HG03439 (cell line): ENCODE measurements around the gene CLUH.

Source experiments
- ATAC-seq: cut with Tn5 transposase; IDR thresholded peaks from one replicate; pipeline ENCODE4 v1.9.1; 2021; ENCODE audit warnings: mild to moderate bottlenecking, moderate library complexity; ENCODE audit not compliant: unreplicated experiment

CLUH gene, protein sequence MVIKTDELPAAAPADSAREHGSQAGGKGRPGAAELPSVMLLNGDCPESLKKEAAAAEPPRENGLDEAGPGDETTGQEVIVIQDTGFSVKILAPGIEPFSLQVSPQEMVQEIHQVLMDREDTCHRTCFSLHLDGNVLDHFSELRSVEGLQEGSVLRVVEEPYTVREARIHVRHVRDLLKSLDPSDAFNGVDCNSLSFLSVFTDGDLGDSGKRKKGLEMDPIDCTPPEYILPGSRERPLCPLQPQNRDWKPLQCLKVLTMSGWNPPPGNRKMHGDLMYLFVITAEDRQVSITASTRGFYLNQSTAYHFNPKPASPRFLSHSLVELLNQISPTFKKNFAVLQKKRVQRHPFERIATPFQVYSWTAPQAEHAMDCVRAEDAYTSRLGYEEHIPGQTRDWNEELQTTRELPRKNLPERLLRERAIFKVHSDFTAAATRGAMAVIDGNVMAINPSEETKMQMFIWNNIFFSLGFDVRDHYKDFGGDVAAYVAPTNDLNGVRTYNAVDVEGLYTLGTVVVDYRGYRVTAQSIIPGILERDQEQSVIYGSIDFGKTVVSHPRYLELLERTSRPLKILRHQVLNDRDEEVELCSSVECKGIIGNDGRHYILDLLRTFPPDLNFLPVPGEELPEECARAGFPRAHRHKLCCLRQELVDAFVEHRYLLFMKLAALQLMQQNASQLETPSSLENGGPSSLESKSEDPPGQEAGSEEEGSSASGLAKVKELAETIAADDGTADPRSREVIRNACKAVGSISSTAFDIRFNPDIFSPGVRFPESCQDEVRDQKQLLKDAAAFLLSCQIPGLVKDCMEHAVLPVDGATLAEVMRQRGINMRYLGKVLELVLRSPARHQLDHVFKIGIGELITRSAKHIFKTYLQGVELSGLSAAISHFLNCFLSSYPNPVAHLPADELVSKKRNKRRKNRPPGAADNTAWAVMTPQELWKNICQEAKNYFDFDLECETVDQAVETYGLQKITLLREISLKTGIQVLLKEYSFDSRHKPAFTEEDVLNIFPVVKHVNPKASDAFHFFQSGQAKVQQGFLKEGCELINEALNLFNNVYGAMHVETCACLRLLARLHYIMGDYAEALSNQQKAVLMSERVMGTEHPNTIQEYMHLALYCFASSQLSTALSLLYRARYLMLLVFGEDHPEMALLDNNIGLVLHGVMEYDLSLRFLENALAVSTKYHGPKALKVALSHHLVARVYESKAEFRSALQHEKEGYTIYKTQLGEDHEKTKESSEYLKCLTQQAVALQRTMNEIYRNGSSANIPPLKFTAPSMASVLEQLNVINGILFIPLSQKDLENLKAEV (N-terminal part only)

DNA sequence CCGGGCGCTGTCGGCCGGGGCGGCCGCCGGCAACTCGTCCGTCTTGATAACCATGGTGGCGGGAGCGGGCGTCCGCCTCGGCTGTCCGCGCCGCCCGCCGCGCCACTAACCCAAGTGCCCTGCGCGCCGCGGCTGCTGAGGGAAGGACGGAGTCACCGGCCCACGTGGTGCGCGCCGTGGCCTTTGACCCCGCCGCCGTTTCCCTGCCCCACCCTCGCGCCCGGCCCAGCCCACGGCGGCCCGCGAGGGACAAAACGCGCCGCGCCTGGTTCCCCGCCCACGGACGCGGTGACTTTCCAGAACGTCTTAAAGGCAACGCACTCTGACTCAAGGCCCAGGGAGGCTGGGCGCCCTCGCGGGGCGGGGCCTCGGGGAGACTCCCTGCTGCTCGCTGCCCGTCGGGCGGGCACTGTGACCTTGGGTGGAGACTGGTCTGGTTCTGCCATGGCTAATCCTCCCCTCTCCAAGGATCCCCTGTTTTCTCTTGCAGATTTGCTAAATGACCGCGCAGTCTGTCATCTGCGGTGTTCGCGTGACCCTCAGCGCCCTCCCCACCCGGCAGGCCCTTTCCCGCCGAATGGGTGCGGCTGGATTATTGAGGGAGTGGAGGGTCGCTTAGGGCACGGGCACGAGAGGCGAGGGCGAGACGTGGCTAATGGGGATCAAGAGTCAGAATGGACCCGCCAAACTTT, at the start of gene CLUH:
Gene CLUH (minus strand): TSS at position 157 of the 692 bp plus-strand sequence. CDS start 103 bp downstream, at position 54.
- ATAC-seq: peak; percentile 75

DNA sequence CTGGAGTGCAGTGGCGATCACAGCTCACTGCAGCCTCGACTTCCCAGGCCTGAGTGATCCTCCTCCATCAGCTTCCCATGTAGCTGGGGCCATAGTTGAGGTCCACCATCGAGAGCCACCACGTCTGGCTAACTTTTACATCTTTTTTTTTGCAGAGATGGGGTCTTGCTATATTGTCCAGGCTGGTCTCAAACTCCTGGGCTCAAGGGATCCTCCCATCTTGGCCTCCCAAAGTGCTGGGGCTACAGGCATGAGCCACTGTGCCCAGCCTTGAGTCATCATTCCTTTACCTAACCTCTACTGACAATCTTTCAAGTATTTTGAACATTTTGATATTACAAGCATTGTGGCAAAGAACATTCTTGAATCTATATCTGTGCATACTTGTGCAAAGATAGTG, 47.3 kb upstream of the CLUH start:
- ATAC-seq: no peak

DNA sequence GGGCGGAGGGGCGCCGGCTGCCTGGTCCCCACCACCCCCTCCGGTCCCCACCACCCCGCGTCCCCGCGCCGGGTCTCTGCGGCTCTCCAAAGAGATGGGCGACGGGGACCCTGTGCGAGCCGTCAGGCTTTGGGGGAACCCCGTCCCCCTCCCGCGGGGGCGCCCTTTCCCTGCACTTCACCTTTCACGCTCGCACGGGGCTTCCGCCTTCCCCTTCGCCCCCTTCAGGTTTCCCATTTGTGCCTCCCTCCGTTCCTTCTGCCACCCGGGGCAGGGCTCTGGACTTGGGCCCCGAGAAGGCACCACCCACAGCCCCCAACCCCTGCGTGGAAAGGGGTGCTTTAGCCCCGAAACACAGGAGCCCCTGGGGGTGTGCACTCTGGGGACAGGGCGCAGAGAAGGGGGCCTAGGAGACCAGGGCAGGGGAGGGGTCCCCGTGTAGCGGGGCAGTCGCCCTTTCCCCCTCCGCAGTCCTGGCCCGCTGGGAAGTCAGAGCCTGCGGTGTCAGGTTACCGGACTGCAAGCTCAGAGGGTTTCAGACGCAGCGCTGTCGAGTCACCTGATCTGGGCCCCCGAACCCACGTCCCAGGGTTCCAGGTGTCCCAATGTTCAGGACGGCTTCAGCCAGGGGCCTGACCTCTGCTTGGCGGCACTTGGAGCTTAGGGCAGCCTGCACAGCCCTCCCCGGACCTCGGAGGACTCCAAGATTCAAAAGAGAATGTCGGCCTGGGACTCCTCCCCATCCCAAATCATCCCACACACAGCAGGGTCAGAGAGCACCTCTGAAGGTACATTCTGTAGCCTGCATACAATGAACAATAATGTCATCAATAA, 44.5 kb upstream of the CLUH start:
- no peak for ATAC-seq

DNA sequence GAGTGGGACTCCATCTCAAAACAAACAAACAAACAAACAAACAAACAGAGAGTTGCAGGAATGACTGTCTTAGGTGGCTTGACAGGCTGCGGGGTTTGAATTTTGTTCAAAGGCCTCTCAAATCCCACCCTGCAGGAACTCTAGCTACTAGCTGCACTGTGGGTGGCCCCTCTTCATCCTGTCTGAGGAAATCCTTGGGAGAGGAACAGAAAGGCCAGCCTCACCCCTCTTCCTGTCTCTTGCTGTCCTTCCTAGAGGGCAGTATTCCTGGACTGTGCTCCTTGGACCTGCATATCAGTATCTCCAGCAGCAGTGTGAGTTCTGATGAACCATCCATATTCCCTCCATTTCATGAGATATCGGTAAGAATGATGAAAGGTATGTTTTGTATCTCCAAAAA, 39.9 kb upstream of the CLUH start:
- no peak for ATAC-seq

DNA sequence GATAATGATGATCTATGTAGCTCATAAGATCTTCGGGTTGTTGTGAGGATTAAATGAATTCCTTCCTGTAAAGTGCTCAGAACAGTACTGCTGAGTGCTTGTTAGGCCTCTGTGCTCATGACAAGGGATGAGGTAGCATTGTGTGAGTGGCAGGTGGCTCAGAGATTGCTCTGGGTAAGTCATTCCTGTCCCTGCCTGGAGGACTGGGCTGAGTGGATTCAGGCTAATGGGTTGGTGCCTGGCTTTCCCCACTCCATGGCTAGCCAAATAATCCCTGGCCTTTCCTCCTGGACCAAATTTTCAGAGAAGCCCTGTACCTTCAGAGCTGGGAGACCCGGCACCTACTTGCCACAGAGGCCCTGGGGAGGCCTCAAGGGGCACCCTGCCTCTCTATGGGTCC, 39.2 kb upstream of the CLUH start:
- no peak for ATAC-seq

DNA sequence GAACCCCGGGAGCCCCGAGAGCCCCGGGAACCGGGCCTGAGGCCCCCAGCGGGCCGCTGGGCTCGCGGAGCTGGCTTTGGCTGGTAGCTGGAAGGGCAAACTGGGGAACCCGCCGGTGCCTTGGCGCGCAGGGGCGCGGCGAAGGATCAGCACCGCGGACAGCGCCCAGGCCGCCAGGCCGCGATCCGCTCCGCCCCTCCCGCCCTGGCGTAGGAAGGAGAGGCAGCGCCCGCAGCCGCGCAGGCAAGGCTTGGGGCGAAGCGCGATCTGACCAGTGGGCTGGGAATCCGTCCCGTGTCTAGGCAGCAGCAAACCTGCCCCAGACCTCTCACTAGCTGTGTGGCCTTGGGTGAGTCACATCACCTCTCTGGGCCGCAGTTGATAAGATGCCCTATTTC, 38.2 kb upstream of the CLUH start:
- ATAC-seq: no peak

DNA sequence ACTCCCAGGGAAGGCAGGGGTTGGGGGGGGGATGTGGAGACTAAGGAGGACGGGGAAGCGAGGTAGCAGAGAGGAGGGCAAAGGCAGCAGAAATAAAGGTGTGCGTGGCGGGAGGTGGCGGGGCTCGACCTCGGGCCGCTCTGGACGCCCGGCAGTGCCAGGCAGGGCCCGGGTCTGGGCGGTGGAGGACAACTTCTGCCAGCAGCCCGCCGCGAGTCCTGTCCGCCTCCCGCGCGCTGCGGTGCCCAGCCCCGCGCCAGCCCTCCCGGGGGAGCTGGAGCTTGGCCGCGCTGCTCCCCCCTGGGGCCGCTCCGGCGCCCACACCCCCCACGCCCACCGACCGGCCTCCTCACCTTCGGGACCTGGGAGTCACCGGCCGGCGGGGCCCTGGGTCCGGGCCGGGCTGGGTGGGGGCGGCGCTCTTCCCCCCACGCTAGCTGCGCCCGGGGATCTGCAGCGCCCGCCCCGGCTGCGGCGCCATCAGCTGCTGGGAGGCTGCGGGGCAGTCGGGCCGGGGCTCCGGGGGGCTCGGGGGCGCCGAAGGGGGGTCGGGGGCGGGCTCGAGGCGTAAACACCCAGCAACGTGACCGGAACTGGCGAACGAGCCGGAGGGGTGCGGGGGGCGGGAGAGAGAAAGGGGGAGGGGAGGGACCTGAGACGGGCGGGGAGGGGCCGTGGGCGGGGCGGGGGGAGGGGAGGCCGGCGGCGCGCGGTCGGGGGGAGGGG, 37.7 kb upstream of the CLUH start, which contains the start of gene CCDC92B:
Gene CCDC92B (minus strand): TSS at position 595 of the 726 bp plus-strand sequence. CDS start 14,507 bp downstream, outside the sequence.
- ATAC-seq: no peak

DNA sequence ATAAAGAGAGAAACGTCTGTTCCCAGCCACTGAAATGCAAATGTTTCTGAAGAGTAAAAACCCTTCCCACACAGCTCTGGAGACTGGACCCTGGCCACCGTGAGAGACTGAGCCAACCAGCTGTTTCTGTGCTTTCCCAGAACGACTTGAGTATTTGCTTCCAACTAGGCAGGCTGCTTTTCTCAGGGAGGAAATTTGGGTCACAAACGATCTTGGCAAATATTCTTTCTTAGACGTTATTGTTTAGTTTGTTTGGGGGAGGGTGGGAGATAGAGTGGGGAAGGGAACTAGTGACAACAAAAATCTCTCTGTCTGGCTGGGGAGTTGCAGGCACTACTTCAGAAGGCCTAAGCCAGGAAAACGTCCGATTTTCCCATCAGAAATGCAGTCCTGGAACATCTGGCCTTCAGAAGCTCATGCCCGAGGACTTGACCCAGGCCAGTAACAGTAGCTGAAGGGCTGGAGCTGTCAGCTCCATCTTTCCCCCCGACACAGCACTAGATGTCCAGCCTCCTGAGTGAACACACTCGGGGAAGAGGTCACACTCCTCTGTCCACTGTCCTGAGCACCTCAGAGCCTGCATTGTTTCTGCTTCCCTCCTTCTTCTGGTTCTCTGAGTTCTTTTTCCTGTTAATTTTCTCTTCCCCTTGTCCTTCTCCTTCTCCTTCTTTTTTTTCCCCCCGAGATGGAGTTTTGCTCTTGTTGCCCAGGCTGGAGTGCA, 33.9 kb upstream of the CLUH start:
- ATAC-seq: no peak

DNA sequence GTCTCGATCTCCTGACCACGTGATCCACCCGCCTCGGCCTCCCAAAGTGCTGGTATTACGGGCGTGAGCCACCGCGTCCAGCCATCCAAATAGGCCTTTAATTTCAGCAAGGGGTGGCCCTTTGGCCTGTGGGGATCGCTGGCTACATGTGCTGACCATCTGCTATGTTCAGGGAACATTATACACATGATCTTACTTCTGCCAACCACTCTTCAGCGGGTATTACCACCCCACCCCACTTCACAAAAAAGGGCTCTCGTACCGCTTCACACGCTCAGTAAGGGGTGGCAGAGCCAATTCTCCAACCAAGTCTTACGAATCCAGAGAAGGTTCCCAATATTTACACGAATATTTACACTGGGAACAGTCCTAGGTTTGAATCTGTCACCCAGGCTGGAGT, 26.1 kb upstream of the CLUH start:
- ATAC-seq: no peak

DNA sequence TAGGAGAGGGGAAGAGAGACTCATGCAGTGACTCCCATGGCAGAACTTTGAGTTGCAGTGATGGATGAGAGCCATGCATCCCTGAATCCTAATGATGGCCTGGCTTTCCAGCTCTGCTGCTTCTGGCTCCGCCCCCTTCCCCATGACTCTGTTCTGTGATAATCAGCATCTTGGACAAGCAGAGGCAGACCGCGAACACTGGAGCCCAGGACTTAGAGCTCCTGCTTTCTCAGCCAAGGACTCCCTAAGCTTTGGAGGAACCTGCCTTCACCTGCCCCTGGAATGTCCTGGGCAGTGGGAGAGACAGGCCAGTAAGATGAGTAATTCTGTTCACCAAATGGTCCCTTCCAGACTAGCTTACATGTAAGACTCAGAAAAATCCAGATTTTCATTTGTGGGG, 25.4 kb upstream of the CLUH start:
- ATAC-seq: no peak

DNA sequence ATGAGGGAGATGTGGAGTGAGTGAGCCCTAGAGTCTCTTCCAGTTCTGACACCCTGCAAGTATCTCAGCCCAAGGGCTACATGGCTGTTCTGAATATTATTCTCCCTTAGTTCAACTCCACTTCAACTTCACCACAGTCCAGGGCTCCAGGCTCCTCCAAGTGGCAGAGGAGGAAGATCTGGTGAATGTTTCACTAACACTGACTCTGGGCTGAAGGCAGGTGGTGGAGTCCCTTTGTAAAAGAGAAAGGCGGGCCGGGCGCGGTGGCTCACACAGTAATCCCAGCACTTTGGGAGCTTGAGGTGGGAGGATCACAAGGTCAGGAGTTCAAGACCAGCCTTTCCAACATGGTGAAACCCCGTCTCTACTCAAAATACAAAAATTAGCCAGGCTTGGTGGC, 24.3 kb upstream of the CLUH start:
- ATAC-seq: no peak

DNA sequence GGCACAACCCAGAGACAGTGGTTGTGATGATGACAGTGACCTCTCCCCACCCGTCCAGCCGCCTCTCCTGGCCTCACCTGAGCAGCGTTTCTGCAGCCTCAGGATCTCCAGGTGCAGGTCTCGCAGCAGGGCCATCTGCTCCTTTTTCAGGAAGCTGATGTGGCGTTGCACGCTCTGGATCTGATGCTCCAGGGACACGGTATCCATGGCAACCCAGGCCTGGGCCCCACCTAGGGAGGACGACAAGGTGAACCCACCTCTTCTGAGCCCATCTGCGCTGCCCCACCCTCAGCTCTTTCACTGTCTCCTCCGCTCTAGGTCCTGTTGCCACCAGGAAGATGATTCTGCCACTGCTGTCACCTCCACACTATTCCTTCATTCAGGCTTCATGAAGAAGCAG, 23.4 kb upstream of the CLUH start:
- ATAC-seq: no peak

DNA sequence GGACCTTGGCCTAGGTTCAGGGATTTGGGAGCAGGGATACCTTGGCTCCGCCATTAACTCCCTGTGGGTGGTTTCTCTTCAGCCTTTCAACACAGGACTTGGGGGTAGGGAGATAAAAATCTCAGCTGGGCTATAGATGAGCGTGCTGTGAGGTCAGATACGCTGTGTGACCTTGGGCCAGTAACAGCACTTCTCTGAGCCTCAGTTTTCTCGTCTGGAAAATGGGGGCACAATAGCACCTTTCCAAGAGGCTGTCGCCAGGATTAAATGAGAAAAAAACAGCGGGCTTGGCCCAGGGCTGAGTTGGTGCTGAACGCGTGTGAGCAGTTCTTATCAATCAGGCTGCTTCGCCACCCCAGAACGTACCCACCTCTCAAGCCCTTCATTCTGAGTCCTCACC, 20.2 kb upstream of the CLUH start:
- no peak for ATAC-seq

DNA sequence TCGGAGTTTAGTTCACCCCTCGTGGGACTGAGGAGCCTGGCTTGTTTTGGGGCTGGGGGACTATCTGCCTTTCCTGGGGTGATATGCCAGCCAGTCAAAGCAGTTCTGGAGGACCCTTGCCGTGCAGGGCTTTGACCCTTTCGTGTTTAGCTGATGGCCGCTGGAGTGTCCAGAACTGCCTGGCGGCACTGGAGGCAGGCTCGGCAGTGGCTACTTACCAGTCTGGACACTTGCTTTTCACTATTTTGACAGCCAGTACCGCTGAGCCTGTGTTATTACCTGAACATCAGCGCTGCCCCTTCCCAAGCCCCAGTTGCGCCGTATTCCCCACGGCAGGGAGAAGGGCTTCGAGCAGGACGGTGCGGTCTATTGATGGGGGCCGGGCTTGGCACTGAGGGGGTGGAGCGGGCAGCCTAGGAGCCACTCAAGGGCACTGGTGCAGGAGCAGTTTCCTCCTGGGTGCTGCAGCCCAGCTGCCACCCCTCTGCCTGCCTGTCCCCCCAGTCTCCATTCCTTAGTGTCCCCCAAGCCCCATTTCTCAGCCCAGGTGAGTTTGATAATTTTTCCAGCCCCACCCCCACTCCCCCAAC, 19.3 kb upstream of the CLUH start:
- ATAC-seq: no peak

DNA sequence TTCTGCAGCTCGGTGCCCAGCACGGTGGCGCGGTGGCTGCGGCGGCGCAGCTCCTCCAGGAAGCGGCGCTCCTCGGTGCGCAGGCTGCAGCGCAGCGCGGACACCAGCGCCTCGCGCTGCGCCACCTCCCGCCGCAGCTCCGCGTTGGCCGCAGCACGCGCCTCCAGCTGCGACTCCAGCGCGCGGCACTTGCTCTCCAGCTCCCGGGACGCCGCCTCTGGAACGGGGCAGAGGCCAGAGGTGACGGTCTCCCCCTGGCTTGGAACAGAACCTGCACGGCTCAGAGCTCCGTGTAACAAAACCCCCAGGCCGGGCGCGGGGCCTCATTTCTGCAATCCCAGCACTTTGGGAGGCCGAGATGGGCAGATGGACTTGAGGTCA, 13.2 kb upstream of the CLUH start:
- no peak for ATAC-seq

DNA sequence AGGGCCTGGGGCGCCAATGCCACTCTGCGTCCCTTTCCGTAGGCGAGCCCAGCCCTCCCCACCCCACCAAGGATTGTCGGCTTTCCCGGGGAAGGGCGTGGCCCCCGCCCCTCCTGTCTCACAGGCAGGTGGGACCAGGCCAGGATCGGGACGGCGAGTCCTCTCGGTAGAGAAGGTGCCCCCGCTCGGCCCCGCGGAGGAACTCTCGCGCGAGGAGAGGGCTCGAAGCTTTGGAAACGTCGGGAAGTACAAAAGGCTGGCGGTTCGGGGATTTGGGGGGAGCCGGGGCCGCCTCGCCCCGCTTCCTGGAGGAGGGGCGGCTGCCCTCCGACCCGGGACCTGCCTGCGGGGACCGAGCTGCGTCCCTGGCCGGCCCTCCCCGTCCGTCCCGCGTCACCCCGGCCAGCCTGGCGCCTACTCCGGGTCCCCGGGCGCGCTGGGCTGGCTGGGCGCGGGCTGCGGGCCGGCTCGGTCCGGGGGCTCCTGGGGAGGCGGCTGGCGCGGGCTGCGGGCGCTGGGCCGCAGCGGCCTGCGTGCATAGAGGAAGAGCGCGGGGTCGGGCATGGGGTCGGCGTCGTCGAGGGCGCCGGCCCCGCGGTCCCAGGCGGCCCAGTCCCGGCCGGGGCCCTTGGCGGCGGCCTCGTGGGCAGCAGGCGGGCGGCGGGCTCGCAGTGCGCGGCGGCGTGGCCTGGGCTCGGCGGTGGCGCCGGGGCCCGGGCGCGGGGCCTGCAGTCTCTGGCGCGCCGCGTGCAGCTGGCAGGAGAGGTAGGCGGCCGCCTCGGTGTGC, 12.6 kb upstream of the CLUH start:
- no peak for ATAC-seq

DNA sequence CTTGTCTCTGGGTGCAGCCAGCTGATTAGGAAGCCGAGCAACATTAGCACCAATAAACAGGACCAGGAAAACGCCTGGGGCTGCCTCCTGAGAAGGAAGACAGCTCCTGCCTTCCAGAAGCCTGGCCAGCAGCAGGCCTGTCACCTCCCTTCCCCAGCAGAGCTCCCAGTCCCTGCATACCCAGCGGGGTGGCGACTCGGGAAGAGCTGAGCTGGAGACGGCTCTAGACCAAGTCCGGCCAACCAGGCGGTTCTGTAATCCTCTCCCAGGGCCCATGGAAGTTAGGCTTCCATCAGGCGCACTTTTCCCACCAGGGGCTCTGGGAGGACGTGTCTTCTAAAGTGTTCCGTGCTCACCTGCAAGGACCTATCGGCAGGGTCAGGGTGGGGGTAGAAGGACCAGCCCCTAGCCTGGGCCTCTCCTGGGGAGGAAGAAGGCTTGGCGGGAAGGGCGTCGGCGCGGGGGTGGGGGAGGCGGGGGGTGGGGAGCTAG, 12.0 kb upstream of the CLUH start:
- ATAC-seq: no peak
